ENCODE data around the gene S100A5. TPM values are rescaled to one million over a fixed set of nuclear protein-coding genes. Genes with fewer than 3 reads are reported as not detected.

The S100A5 gene
- total RNA-seq, 1 experiment from 2014 or later, result not detected

GRCh38 chr1:153549741-153550397, 9.1 kb upstream of the S100A5 start:
- ChIA-PET POLR2A (interaction anchor here (0.9 to 36.1 kb wide), 8 partner anchors 5 to 178 kb away, joined by 3 to 2106 read pairs (median 12); partner anchors contain the start of genes INTS3, S100A16, S100A2 and S100A3), CTCF (interaction anchor here (1.1 to 13.1 kb wide), 8 partner anchors 9 to 40 kb away, joined by 3 to 146 read pairs (median 14); partner anchors contain the start of gene S100A6)
- Mint-ChIP-seq H3K36me3 (ENCODE audit: insufficient read depth, unreplicated experiment) (peaks cover 29% of the 10 kb centered on the region), H3K4me3 (ENCODE audit: unreplicated experiment) (no peak overlapping the region), H3K27ac (ENCODE audit: low read depth, unreplicated experiment) (peak overlapping the region; percentile 50), H3K27me3 (ENCODE audit: insufficient read depth, unreplicated experiment) (no peaks in the 10 kb centered on the region), H3K9me3 (ENCODE audit: unreplicated experiment) (no peaks in the 10 kb centered on the region), H3K4me1 (ENCODE audit: insufficient read depth, unreplicated experiment) (peaks cover 47% of the 10 kb centered on the region)
- DNase-seq (ENCODE audit: unreplicated experiment), result no peak
- no TSS peak for BruUV-seq (replicated peaks)
- TF ChIP-seq CTCF (IDR thresholded peaks at IDR 0.05; ENCODE audit: unreplicated experiment), result no peak
- intact Hi-C loops (cut with micrococcal nuclease), result loop anchor here (1.0 to 2.0 kb wide), 2 partner anchors 15 to 23 kb away; partner anchors contain the start of gene S100A2

GRCh38 chr1:153548722-153549688, 8.3 kb upstream of the S100A5 start, which contains the start of gene S100A3:
S100A3 (minus strand) TSS chr1:153549258; CDS start chr1:153548485, 773 bp downstream.
- CTCF ChIA-PET, result interaction anchor here (1.1 to 13.1 kb wide), 9 partner anchors 10 to 40 kb away, joined by 3 to 146 read pairs (median 7); partner anchors contain the start of gene S100A6
- Mint-ChIP-seq H3K27ac (ENCODE audit: low read depth, unreplicated experiment) (peak within 1 kb of the TSS; percentile 50), H3K27me3 (ENCODE audit: insufficient read depth, unreplicated experiment) (no peaks in the 10 kb centered on the region), H3K4me1 (ENCODE audit: insufficient read depth, unreplicated experiment) (peaks cover 56% of the 10 kb centered on the region), H3K9me3 (ENCODE audit: unreplicated experiment) (no peaks in the 10 kb centered on the region), H3K36me3 (ENCODE audit: insufficient read depth, unreplicated experiment) (peaks cover 22% of the 10 kb centered on the region), H3K4me3 (ENCODE audit: unreplicated experiment) (peak within 1 kb of the TSS; percentile 37)
- intact Hi-C loops (cut with micrococcal nuclease), result loop anchor here (1.0 to 2.0 kb wide), 2 partner anchors 16 to 22 kb away; partner anchors contain the start of gene S100A2
- BruUV-seq (replicated peaks), result no TSS peak
- TF ChIP-seq CTCF (IDR thresholded peaks at IDR 0.05; ENCODE audit: unreplicated experiment), result no peak
- POLR2A ChIA-PET, result interaction anchor here (0.8 to 36.1 kb wide), 8 partner anchors 6 to 93 kb away, joined by 3 to 2106 read pairs (median 12); partner anchors contain the start of genes S100A16, S100A2, S100A3 and S100A4
- peak; percentile 98 for DNase-seq (ENCODE audit: unreplicated experiment)

- POLR2A ChIA-PET, result interaction anchor here (1.0 to 36.1 kb wide), 6 partner anchors 7 to 67 kb away, joined by 3 to 2106 read pairs (median 30); partner anchors contain the start of genes S100A2, S100A3, S100A4 and S100A5
- Mint-ChIP-seq H3K4me1 (ENCODE audit: insufficient read depth, unreplicated experiment) (peaks cover 67% of the 10 kb centered on the region), H3K27ac (ENCODE audit: low read depth, unreplicated experiment) (peak overlapping the region; percentile 50)
Observed at GRCh38 chr1:153547560-153548551, 7.1 kb upstream of the S100A5 start.

More at GRCh38 chr1:153547560-153548551, 7.1 kb upstream of the S100A5 start:
- no peak for DNase-seq (ENCODE audit: unreplicated experiment)
- no TSS peak for BruUV-seq (replicated peaks)
- intact Hi-C loops (cut with micrococcal nuclease), result loop anchor here (2.0 kb wide), 1 partner anchor 17 kb away; the partner anchor contains the start of gene S100A2
- TF ChIP-seq CTCF (IDR thresholded peaks at IDR 0.05; ENCODE audit: unreplicated experiment), result no peak
- Mint-ChIP-seq H3K27me3 (ENCODE audit: insufficient read depth, unreplicated experiment) (no peaks in the 10 kb centered on the region), H3K9me3 (ENCODE audit: unreplicated experiment) (no peaks in the 10 kb centered on the region), H3K4me3 (ENCODE audit: unreplicated experiment) (no peak overlapping the region), H3K36me3 (ENCODE audit: insufficient read depth, unreplicated experiment) (peaks cover 22% of the 10 kb centered on the region)
- CTCF ChIA-PET, result interaction anchor here (0.5 to 13.1 kb wide), 8 partner anchors 12 to 39 kb away, joined by 3 to 146 read pairs (median 4); partner anchors contain the start of gene S100A6

Measured in MCF 10A (cell line).